Neural cell (in vitro differentiated cells): ENCODE results near the gene AFAP1. TPM values are rescaled to one million over a fixed set of nuclear protein-coding genes. Genes with fewer than 3 reads are reported as not detected.

ENCODE experiments used
- H2AFZ ChIP-seq: fragments of 200-600, 300-800 bp; sonication (generic), shearing (Covaris generic); 2 replicates; pipeline ENCODE4 v1.6.0; 2014; ENCODE audit warnings: low read depth, mild to moderate bottlenecking, antibody characterized with exemption, low read length, moderate library complexity
- H3F3A ChIP-seq: fragments of 200-600 bp; shearing (Covaris generic); 2 replicates; pipeline ENCODE4 v1.6.1; 2016; ENCODE audit warnings: mild to moderate bottlenecking, moderate library complexity, mixed read lengths, antibody characterized with exemption, low read length; ENCODE audit not compliant: insufficient read depth, poor library complexity, severe bottlenecking
- H3K27ac ChIP-seq: fragments of 200-600, 300-800 bp; sonication (generic), shearing (Covaris generic); 2 replicates; pipeline ENCODE4 v1.5.1; 2014; ENCODE audit warnings: mild to moderate bottlenecking, low read length, moderate library complexity
- H3K27me3 ChIP-seq: fragments of 300-800, 200-600 bp; sonication (generic), shearing (Covaris generic); 2 replicates; pipeline ENCODE4 v1.6.0; 2014; ENCODE audit warnings: mild to moderate bottlenecking, low read depth, low read length, moderate library complexity; ENCODE audit not compliant: insufficient read depth
- H3K36me3 ChIP-seq: fragments of 300-800, 200-600 bp; sonication (generic), shearing (Covaris generic); 2 replicates; pipeline ENCODE4 v1.5.1; 2014; ENCODE audit warnings: mild to moderate bottlenecking, antibody characterized with exemption, low read length, moderate library complexity; ENCODE audit not compliant: insufficient read depth
- H3K4me2 ChIP-seq: fragments of 300-800, 200-600 bp; sonication (generic), shearing (Covaris generic); 2 replicates; pipeline ENCODE4 v1.6.0; 2014; ENCODE audit warnings: mild to moderate bottlenecking, low read length
- H3K4me3 ChIP-seq: fragments of 300-800, 200-600 bp; sonication (generic), shearing (Covaris generic); 2 replicates; pipeline ENCODE4 v1.5.1; 2014; ENCODE audit warnings: mild to moderate bottlenecking, low read length, moderate library complexity
- H3K79me2 ChIP-seq: fragments of 200-600 bp; shearing (Covaris generic); replicated peaks from 2 replicates; pipeline ENCODE4 v1.6.0; 2014; ENCODE audit warnings: mild to moderate bottlenecking, low read length, moderate library complexity; ENCODE audit not compliant: insufficient read depth
- H3K9ac ChIP-seq: fragments of 300-800, 200-600 bp; sonication (generic), shearing (Covaris generic); 2 replicates; pipeline ENCODE4 v1.6.1; 2016; ENCODE audit warnings: mild to moderate bottlenecking, low read length, mixed read lengths
- H3K9me2 ChIP-seq: fragments of 200-600 bp; shearing (Covaris generic); 2 replicates; pipeline ENCODE4 v1.6.1; 2016; ENCODE audit warnings: mild to moderate bottlenecking, low read length, mixed read lengths; ENCODE audit not compliant: insufficient read depth
- H3K9me3 ChIP-seq: fragments of 200-600, 300-800 bp; sonication (generic), shearing (Covaris generic); 2 replicates; pipeline ENCODE4 v1.6.1; 2016; ENCODE audit warnings: mild to moderate bottlenecking, mixed run types, low read length, moderate library complexity, mixed read lengths
- H4K20me1 ChIP-seq: fragments of 200-600 bp; shearing (Covaris generic); 2 replicates; pipeline ENCODE4 v1.6.1; 2016; ENCODE audit warnings: mild to moderate bottlenecking, mixed run types; ENCODE audit not compliant: insufficient read depth
- CTCF ChIP-seq: fragments of 450-650 bp; IDR thresholded peaks from 2 replicates; pipeline ENCODE4 v1.5.1; 2014; ENCODE audit warnings: antibody characterized with exemption, mild to moderate bottlenecking, moderate library complexity; ENCODE audit not compliant: poor library complexity, severe bottlenecking
- EP300 ChIP-seq: fragments of 450-650 bp; conservative IDR thresholded peaks from 2 replicates; pipeline ENCODE4 v1.6.1; 2014; ENCODE audit warnings: antibody characterized with exemption, mild to moderate bottlenecking, moderate library complexity; ENCODE audit not compliant: poor library complexity, severe bottlenecking
- EZH2 ChIP-seq: fragments of 200-600, 300-800 bp; shearing (Covaris generic), sonication (generic); IDR thresholded peaks from 2 replicates; pipeline ENCODE4 v1.6.1; 2014; ENCODE audit warnings: antibody characterized with exemption, low read length, borderline replicate concordance, mild to moderate bottlenecking; ENCODE audit not compliant: insufficient read depth, poor library complexity, severe bottlenecking
- MXI1 ChIP-seq: fragments of 450-650 bp; conservative IDR thresholded peaks from 2 replicates; pipeline ENCODE4 v1.6.1; 2014; ENCODE audit warnings: antibody characterized with exemption, mild to moderate bottlenecking; ENCODE audit not compliant: poor library complexity, severe bottlenecking
- POLR2AphosphoS5 ChIP-seq: IDR thresholded peaks from 2 replicates; pipeline ENCODE4 v1.6.1; 2012
- RAD21 ChIP-seq: fragments of 450-650 bp; conservative IDR thresholded peaks from 2 replicates; pipeline ENCODE4 v1.6.1; 2014; ENCODE audit warnings: antibody characterized with exemption, mild to moderate bottlenecking, moderate library complexity
- REST ChIP-seq: IDR thresholded peaks from 2 replicates; pipeline ENCODE4 v1.6.1; 2012; ENCODE audit warnings: borderline replicate concordance
- SMC3 ChIP-seq: fragments of 450-650 bp; conservative IDR thresholded peaks from 2 replicates; pipeline ENCODE4 v1.6.1; 2014; ENCODE audit warnings: antibody characterized with exemption, mild to moderate bottlenecking, moderate library complexity; ENCODE audit not compliant: poor library complexity
- TAF1 ChIP-seq: IDR thresholded peaks from 2 replicates; pipeline ENCODE4 v1.6.1; 2012; ENCODE audit warnings: low read depth
- polyA plus RNA-seq: library from polyadenylated mRNA; depleted of rRNA; stranded (reverse); fragments of >200 nt; gene quantifications from 2 replicates; pipeline ENCODE4 v1.2.3, GENCODE V29; 2014

The AFAP1 gene
- polyA plus RNA-seq, 1 donor from 2014 or later = 38.9 TPM

GRCh38 chr4:7956934-7957656 lies 17.4 kb upstream of the AFAP1 start:
- Histone ChIP-seq H2AFZ (no peak overlapping the region), H3K9ac (no peak overlapping the region), H3K27ac (no peak overlapping the region), H3K36me3 (no peaks in the 10 kb centered on the region), H3K79me2 (no peaks in the 10 kb centered on the region), H3K4me3 (no peak overlapping the region), H4K20me1 (no peaks in the 10 kb centered on the region), H3K9me3 (no peaks in the 10 kb centered on the region), H3K9me2 (no peaks in the 10 kb centered on the region), H3F3A (no peaks in the 10 kb centered on the region), H3K4me2 (no peak overlapping the region), H3K27me3 (no peaks in the 10 kb centered on the region)
- no peak for TF ChIP-seq POLR2AphosphoS5
- TF ChIP-seq RAD21 = no peak
- TF ChIP-seq CTCF = no peak
- TF ChIP-seq REST = no peak
- no peak for TF ChIP-seq EZH2

GRCh38 chr4:7956270-7956808 lies 16.7 kb upstream of the AFAP1 start:
- H2AFZ ChIP-seq = no peak overlapping the region
- no peak for TF ChIP-seq RAD21
- TF ChIP-seq SMC3 = no peak
- TF ChIP-seq TAF1 = no peak
- TF ChIP-seq CTCF = no peak
- TF ChIP-seq EP300 = no peak
- TF ChIP-seq MXI1 = no peak
- no peak for TF ChIP-seq EZH2
- TF ChIP-seq REST = no peak
- no peak overlapping the region for H3K4me3 ChIP-seq
- no peak overlapping the region for H3K9ac ChIP-seq
- H3K79me2 ChIP-seq = no peaks in the 10 kb centered on the region
- H3K9me2 ChIP-seq = no peaks in the 10 kb centered on the region
- H4K20me1 ChIP-seq = no peaks in the 10 kb centered on the region
- H3K27me3 ChIP-seq = no peaks in the 10 kb centered on the region
- H3K36me3 ChIP-seq = no peaks in the 10 kb centered on the region
- H3F3A ChIP-seq = no peaks in the 10 kb centered on the region
- H3K27ac ChIP-seq = no peak overlapping the region
- H3K9me3 ChIP-seq = no peaks in the 10 kb centered on the region
- H3K4me2 ChIP-seq = no peak overlapping the region
